Raji (cell line): Measurements from ENCODE around the gene USP37.

Experiments
- POLR2A ChIP-seq: IDR thresholded peaks from 2 replicates; pipeline ENCODE4 v1.6.1; 2011; ENCODE audit warnings: low read depth, low read length, control low read depth; ENCODE audit not compliant: insufficient read depth

USP37 gene, protein sequence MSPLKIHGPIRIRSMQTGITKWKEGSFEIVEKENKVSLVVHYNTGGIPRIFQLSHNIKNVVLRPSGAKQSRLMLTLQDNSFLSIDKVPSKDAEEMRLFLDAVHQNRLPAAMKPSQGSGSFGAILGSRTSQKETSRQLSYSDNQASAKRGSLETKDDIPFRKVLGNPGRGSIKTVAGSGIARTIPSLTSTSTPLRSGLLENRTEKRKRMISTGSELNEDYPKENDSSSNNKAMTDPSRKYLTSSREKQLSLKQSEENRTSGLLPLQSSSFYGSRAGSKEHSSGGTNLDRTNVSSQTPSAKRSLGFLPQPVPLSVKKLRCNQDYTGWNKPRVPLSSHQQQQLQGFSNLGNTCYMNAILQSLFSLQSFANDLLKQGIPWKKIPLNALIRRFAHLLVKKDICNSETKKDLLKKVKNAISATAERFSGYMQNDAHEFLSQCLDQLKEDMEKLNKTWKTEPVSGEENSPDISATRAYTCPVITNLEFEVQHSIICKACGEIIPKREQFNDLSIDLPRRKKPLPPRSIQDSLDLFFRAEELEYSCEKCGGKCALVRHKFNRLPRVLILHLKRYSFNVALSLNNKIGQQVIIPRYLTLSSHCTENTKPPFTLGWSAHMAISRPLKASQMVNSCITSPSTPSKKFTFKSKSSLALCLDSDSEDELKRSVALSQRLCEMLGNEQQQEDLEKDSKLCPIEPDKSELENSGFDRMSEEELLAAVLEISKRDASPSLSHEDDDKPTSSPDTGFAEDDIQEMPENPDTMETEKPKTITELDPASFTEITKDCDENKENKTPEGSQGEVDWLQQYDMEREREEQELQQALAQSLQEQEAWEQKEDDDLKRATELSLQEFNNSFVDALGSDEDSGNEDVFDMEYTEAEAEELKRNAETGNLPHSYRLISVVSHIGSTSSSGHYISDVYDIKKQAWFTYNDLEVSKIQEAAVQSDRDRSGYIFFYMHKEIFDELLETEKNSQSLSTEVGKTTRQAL

GRCh38 chr2:218568190-218569037 is at the start of gene USP37, which contains the start of gene CNOT9:
Gene USP37, minus strand, starts transcription at chr2:218568351. Its CDS starts 9,698 bp downstream, at chr2:218558653.
Gene CNOT9, plus strand, starts transcription at chr2:218568839. Its CDS starts 116 bp downstream, at chr2:218568955.
- TF ChIP-seq POLR2A = peak; percentile 87

GRCh38 chr2:218615868-218616315 is 47.7 kb upstream of the USP37 start:
- TF ChIP-seq POLR2A = no peak

DNA sequence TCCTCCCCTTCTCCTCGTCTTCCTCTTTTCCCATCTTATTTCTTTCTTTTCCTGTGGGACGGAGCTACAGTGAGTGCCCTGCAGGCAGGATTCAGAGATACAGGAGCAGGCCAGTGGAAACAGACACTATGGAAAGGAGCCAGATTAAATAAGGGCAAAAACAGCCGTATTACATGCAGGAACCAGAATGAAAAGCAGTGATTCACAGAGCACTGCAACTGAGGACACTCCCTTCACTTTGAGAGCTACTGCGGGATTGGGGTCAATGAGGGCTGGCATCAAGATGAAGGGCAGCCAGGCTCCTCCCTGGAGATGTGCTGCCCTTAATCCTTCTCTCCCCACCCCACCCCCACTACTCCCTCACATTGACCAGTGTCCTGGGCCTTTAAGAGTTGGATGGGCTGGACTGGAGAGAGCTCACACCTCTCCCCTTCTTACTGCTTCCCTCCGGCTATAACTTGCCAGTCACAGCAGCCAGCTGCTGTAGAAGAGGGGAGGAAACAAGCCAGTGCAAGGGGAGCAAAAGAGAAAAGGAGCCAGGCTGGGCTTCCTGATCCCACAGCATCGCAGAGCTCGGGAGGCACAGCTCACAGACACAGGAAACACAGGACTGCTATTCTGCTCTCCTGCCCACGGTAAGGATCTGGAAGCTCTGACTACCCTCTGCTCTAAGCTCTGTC is 39.4 kb upstream of the USP37 start, which contains the start of gene PLCD4:
TSS of gene PLCD4 (plus strand) at position 464 of the 680 bp plus-strand sequence. CDS start 7,841 bp downstream, outside the sequence.
- no peak for TF ChIP-seq POLR2A

DNA sequence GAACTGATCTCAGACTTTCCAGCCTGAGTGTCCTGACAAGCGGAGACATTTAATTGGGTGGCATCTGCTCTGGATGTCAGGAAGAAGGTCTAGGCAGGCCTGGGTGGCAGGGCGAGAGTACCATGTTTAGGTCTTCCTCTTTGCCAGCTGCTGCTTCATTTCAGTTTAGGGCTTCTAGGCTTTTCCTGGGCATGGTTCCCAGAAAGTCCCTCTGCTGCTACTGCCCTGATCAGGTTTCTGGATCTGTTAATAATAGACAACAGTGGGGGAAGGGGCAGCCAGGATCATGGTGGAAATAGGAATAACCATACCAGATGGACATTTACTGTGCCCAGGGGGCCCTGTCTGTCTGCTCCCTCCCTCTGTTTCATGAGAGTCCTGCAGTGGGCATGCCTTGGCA is 37.3 kb upstream of the USP37 start:
- TF ChIP-seq POLR2A = no peak

DNA sequence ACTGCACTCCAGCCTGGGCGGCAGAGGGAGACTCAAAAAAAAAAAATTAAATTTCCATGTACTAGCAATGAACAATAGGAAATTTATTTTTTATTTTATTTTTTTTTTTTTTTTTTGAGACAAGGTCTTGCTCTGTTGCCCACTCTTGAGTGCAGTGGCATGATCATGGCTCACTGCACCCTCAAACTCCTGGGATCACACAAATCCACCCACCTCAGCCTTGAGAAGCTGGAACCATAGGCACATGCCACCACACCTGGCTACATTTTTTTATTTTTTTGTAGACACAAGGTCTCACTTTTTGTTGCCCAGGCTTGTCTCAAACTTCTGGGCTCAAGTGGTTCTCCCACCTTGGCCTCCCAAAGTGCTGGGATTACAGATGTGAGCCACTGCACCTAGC is 17.4 kb upstream of the USP37 start:
- TF ChIP-seq POLR2A = no peak

DNA sequence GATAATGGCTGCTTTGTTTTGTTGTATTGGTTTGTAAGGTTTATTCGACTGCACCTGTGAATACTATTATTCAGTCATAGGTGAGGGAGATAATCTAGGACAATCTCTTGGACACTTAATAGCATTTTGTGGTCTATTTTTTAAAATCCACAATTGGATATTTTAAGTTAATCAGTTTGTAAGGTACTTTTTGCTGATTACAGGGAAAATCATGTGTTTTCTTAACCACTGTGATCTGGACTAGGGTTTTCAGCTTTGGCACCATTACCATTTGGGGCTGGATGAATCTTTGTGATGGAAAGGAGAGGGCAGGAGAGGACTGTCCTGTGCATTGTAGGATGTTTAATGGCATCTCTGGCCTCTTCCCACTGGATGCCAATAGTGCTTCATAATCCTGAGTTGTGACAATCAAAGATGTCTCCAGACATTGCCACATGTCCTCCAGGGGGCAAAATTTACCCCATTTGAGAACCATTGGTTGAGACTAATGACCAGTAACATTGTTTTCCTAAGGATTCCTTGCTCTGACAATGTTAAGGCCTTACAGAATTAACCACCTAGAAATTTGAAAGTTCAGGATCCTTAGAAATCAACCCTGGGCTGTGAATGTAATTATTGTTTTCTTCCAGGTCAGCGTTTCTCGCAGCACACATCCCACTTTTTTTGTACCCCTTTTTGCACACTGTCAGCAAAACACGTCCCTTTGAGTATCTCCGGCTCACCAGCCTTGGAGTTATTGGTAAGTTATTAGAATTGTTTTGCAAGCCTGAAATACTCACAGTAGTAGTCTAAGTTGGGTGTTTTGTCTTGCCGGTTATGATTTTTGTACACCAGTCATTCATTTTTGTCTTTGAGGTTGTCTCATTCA is 16.1 kb upstream of the USP37 start:
- TF ChIP-seq POLR2A = no peak

GRCh38 chr2:218582076-218582475 is 13.9 kb upstream of the USP37 start:
- no peak for TF ChIP-seq POLR2A

- TF ChIP-seq POLR2A = no peak
These were observed 10.2 kb upstream of the USP37 start for GRCh38 chr2:218578272-218578877.

- TF ChIP-seq POLR2A = no peak
These were observed 9.5 kb upstream of the USP37 start for GRCh38 chr2:218577482-218578220.

DNA sequence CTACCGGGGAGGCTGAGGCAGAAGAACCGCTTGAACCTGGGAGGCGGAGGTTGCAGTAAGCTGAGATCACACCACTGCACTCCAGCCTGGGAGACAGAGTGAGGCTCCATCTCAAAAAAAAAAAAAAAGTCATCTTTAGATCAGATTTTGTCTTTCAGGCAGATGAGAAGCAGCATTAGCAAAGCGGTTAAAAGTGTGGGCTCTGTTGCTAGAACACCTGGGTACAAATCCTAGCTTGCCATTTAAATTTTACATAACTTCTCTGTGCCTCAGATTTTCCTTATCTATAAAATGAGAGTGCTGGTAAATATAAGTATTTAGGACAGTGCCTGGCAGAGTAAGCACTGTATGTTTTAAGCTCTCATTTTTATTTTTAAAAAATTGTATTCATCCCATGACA is 8.7 kb upstream of the USP37 start:
- TF ChIP-seq POLR2A = no peak

DNA sequence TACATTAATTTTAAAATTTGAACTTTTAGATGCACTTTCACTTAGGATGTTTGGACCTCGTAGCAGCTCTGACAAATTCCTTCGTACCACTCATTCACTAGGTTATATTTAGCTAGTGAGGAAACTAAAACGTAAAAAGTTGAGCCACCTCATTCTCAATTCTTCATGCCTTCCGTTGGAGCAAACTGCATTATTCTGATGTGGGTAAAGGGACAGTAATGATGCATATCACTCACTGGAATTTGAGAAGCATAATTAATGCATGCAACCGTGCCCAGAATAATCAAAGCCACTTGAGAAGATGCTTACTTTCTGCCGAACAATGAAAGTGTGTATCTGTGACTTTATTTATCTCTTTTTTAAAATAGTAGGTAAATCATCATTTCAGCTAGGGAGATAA is 2.7 kb upstream of the USP37 start:
- no peak for TF ChIP-seq POLR2A

DNA sequence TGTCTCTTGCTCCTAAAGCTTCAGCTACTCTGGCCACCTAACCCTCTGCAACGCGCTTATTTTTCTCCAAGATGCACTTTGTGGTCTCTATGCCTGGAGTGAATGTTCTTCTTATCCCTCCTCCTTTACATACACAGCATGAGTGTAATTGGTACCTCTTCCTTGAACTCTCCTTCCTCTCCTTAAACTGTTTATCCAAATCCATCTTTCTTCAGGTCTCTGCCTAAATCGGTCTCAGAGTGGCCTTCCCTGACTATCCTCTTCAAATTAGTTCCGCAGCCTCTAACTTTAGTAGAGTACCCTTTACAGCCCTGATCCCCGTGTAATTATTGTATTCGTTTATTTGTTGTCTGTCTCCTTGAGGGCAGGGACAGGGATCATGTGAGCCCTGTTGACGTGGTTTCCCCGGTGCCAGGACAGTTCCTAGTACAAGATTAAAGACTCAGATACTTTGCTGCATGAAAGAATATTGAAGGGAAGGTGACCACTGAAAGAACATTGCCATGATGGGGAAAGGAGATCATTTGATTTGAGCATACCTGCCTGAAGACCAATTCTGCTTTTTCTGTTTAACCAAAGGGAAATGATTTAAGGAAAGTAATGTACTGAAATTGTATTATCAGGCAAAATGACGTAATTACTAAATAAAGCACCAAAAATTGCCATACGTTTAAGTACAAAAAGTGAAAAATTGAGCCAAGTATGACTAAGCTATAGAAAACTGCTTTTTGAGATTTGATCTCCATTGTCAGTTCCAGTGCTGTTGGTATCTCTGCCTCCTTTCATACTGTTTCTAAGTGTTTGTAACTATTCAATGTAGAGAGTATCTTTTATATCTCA is 1.7 kb upstream of the USP37 start:
- no peak for TF ChIP-seq POLR2A
